Renal cortical epithelial cell (primary cell): ENCODE results near the gene PNPLA7. TPM values are rescaled to one million over a fixed set of nuclear protein-coding genes. Genes with fewer than 3 reads are reported as not detected.
"Not testable (repeated sequence)": the region's sequence is repeated elsewhere in the genome, so short reads cannot be mapped to it uniquely, and the experiment has no call there.

Experiments used
- DNase-seq: peaks from one replicate; pipeline ENCODE4 v3.0.0-alpha.2; 2011; ENCODE audit warnings: low read depth
- total RNA-seq: library from RNA; depleted of rRNA; stranded (reverse); fragments of >200 nt; gene quantifications from 2 replicates; pipeline ENCODE4 v1.2.3, GENCODE V29; 2014

PNPLA7 gene
- total RNA-seq: 1.2 TPM in 1 of 2 replicates, not detected in the other

DNA sequence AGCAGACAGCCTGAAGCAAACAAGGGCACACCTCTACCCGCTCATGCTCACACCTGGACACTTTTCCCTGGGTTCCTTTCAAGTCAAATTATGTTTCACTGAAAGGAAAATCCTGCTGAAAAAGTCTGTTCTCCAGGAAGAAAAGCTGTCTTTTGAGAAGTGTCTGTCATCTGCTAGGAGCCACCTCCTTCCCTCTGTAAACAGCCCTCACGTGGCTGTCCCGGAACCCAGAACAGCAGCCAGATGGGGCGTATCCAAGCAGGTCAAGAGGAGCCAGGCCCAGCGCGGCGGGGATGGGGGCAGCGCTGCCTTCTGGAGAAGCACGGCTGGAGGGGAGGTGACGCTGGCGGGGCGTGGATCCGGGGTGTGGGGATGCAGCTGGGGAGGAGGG, at the start of gene PNPLA7:
PNPLA7 (minus strand) TSS at position 172 of the 391 bp plus-strand sequence. CDS start 205 bp downstream, outside the sequence.
- peak; percentile 73 for DNase-seq

GRCh38 chr9:137598943-137599342, 48.7 kb upstream of the PNPLA7 start:
- DNase-seq: no peak

- not testable (repeated sequence) for DNase-seq
Measured at GRCh38 chr9:137596577-137596976, 46.4 kb upstream of the PNPLA7 start.

DNA sequence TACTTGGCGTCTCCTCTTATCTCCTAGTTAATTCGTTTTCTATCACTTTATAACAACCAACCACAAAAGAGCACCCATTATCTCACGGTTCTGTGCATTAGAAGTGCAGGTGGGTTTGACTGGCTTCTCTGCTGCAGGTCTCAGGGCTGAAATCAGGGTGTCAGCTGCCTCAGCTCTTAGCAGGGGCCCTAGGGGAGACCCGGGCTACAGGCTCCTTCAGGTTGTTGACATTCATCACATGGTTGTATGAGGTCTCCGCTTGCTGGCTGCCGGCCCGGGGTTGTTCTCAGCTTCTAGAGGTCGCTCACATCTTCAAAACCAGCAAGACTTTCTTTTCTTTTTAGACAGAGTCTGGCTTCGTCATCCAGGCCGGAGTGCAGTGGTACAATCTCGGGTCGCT, 43.0 kb upstream of the PNPLA7 start:
- no peak for DNase-seq

GRCh38 chr9:137592767-137593166, 42.6 kb upstream of the PNPLA7 start:
- DNase-seq: no peak

DNA sequence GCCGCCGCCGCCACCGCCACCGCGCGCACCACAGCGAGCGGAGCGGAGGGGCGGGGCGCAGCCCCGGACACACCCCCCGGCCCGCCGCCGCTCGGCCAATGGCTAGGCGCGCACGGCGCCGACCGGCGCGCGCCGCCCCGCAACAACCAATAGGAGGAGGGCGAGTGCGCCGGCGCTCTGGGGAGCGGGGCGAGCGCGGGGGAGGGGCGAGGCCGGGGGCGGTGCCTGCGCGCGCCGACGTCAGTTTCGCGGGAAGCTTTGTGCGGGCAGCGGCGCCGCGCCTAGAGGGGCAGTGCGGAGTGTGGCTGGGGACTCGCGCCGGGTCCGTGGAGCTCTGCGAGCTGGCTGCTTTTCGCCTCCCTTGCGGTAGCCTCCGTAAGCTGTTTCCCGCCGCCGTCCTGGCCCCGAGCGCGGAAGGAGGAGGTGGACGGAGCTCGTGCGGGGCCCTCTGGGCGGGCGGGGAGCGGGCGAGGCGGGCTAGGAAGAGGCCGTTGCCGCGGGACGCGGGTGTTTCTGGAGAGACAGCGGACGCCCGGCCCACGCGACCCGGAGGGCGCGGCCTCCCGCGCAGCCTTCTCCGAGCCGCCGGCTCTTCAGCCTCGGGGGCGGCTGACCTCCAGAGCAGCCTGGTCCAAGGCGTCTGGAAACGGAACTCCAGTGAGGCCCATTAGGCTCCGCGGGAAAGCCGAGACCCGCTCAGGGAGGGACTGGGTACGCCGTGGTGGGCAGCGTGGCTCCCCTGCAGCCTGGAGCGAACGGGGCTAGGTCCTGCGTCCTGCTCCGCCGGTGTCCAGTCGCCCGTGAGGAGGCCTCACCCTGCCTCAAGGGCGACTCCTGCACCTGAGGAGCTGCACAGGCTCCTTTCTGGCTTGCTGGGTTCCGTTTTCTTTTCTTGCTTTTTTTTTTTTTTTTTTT, 40.5 kb upstream of the PNPLA7 start, which contains the start of gene ZMYND19:
ZMYND19 (minus strand) TSS at position 44 of the 915 bp plus-strand sequence. CDS start 249 bp downstream, outside the sequence.
- DNase-seq: peak; percentile 34

DNA sequence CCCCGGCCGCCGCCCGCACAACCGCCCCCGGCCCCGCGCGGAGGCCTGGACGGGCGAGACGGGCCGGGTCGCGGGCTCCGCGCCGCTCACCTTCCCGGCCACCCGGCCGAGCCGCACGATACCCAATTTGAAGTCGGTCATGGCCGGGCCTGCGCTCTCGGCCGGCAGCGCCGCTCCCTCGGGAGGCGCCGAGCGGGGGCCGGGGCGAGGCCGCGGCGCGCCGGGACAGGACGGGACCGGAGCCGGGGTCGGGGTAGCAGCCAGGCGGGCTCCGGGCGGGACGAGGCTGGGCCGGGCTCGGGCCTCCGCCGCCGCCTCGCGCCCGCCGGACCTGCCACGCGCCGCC, 39.9 kb upstream of the PNPLA7 start:
- no peak for DNase-seq

DNA sequence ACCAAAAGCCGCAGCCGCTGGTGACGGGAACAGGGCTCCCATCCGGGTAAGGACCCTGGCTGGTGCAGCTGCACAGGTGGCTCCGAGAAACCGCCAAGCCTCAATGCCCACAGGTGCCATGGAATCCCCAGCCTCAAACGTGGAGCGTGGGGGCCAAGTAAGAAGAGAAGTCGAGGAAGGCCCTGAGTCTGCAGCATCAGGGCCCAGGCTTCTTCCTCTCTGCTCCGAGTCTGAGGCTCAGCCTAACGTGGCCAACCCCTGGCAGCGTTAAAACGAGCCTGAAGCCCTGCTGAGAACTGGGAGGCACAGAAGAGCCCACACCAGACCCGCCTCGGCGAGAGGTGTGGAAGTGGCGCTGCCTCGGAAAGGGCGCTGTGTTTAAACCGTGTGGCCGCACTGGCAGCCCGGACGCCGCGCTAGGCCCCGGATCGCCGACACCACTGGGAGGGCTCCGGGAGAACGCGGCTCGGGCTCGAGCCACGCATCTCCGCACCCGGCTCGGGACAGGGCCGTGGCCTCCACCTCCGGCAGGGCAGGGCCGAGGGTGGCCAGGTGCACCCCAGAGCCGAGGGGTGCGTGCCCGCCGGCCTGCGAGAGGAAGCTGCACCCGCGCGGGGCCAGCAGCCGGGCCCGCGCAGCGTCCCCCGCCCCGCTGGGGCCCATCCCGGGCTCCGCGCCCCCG, 39.4 kb upstream of the PNPLA7 start:
- no peak for DNase-seq

- DNase-seq: no peak
Measured at GRCh38 chr9:137588891-137589290, 38.7 kb upstream of the PNPLA7 start.

- no peak for DNase-seq
Measured at GRCh38 chr9:137588311-137588710, 38.1 kb upstream of the PNPLA7 start.

- no peak for DNase-seq
Measured at GRCh38 chr9:137586854-137587253, 36.7 kb upstream of the PNPLA7 start.

GRCh38 chr9:137583957-137584356, 33.8 kb upstream of the PNPLA7 start:
- no peak for DNase-seq

- no peak for DNase-seq
Measured at GRCh38 chr9:137583347-137583746, 33.1 kb upstream of the PNPLA7 start.

DNA sequence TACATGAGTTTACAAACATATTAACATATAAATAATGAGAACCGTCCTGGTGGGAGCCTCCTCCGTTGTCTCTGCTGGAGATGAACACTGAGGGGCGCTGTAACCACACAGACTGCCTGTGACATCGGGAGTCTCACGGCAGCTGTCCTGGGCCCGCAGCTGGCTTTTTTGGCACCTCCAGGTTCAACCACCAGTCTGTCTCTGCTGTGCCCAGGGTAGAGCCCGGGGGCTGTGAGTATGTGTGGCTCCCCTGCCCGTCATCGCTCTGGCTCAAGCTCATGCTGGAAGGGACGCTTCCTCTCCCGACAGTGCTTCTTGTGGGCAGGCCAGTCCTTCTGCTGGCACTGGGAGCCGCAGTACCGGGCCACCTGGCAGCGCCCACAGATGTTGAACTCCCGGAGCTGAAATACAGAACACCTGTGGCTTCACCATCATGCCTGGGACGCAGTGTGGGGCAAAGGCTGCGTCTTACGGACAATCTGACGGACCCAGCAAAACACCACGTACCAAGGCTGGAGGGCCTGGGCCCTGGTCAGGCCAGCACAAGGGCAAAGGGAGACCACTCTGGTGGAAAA, 32.2 kb upstream of the PNPLA7 start:
- no peak for DNase-seq

- DNase-seq: no peak
Measured at GRCh38 chr9:137581361-137582285, 31.4 kb upstream of the PNPLA7 start.

- no peak for DNase-seq
Measured at GRCh38 chr9:137580954-137581322, 30.7 kb upstream of the PNPLA7 start.

- no peak for DNase-seq
Measured at GRCh38 chr9:137580209-137580953, 30.2 kb upstream of the PNPLA7 start.

DNA sequence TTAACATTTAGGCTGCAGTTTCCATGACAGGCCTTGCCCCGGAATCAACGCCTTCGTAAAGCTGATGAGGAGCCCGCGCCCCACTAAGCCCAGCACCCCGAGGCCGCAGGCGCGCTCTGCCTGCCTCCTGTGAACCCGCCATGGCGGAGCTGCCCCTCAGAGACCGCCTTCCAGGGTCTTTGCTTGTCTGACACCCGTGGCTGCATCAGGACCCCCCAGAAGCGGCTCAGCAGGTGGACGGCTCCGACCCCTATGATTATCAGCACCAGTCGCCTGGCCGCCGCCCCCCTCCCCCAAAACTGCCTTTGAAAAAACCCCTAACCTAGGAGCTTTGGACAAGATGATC, 29.0 kb upstream of the PNPLA7 start:
- no peak for DNase-seq

DNA sequence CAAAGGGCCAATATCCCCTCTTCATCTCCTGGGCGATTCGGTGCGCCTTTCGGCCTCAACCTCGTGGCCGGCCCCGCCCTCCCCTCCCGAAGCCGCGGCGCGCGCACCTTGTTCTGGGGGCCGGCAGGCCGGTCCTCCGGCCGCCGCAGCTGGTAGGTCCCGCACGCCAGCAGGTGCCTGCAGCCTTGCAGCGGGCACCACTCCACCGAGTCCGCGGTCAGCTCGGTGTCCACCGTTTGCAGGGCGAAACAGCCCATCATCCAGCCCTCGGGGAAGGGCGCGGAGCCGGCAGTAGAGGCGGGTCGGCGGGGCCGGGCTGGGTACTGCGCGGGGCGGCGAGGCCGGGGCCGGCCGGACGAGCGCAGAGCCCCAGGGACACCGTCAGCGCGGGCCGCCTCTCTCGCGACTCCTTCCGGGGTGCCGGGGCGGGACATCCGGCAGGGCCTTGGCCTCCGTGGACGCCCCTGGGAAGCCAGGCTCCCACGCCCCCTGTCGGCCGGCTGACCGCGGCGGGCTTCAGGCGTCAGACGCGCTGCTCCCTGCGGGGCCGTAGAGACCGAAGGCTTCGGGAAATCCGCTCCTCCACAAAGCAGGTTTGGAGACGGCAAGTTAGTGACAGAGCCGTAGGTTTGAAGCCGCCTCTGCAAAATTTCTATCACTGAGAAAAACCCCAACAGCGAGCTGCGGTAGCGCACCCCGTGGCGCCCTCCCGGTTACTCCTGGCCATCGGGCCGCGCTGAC, 28.5 kb upstream of the PNPLA7 start, which contains the start of gene DPH7:
DPH7 (minus strand) TSS at position 408 of the 741 bp plus-strand sequence; CDS start at position 260, 148 bp downstream.
- peak; percentile 59 for DNase-seq
